DOHH2 (cell line): Measurements from ENCODE around the gene ROR1.

Source experiments
- H3F3A ChIP-seq: fragments of 200-600 bp; sonication (generic), shearing (Covaris generic); 2 replicates; pipeline ENCODE4 v1.6.0; 2016; ENCODE audit warnings: antibody characterized with exemption, mild to moderate bottlenecking; ENCODE audit not compliant: control insufficient read depth, insufficient read depth
- H3K27ac ChIP-seq: fragments of 200-600 bp; sonication (generic); 2 replicates; pipeline ENCODE4 v1.5.1; 2014; ENCODE audit warnings: low read depth, mild to moderate bottlenecking, low read length, moderate library complexity
- H3K27me3 ChIP-seq: fragments of 200-600 bp; sonication (generic); 2 replicates; pipeline ENCODE4 v1.6.1; 2014; ENCODE audit warnings: mild to moderate bottlenecking, low read length, mixed read lengths; ENCODE audit not compliant: control insufficient read depth
- H3K36me3 ChIP-seq: fragments of 200-600 bp; sonication (generic); 2 replicates; pipeline ENCODE4 v1.6.1; 2014; ENCODE audit warnings: mild to moderate bottlenecking, low read length, moderate library complexity, mixed read lengths; ENCODE audit not compliant: control insufficient read depth
- H3K4me1 ChIP-seq: fragments of 200-600 bp; sonication (generic); 2 replicates; pipeline ENCODE4 v1.6.1; 2014; ENCODE audit warnings: mild to moderate bottlenecking, low read length, mixed read lengths; ENCODE audit not compliant: control insufficient read depth
- H3K4me2 ChIP-seq: fragments of 200-600 bp; sonication (generic); 2 replicates; pipeline ENCODE4 v1.6.0; 2014; ENCODE audit warnings: mild to moderate bottlenecking, low read length, moderate library complexity
- H3K4me3 ChIP-seq: fragments of 200-600 bp; sonication (generic); 2 replicates; pipeline ENCODE4 v1.5.1; 2014; ENCODE audit warnings: mild to moderate bottlenecking, low read length, mixed read lengths
- H3K79me2 ChIP-seq: fragments of 200-600 bp; sonication (generic); 2 replicates; pipeline ENCODE4 v1.6.1; 2014; ENCODE audit warnings: mild to moderate bottlenecking, low read length, mixed read lengths; ENCODE audit not compliant: control insufficient read depth
- H3K9me2 ChIP-seq: fragments of 200-600 bp; sonication (generic); replicated peaks from 2 replicates; pipeline ENCODE4 v1.6.1; 2014; ENCODE audit warnings: mild to moderate bottlenecking, low read length, mixed read lengths; ENCODE audit not compliant: control insufficient read depth
- H3K9me3 ChIP-seq: fragments of 200-600 bp; sonication (generic); 2 replicates; pipeline ENCODE4 v1.6.1; 2014; ENCODE audit warnings: antibody characterized with exemption, low read length, mixed read lengths; ENCODE audit not compliant: control insufficient read depth, insufficient read depth
- H4K20me1 ChIP-seq: fragments of 200-600 bp; sonication (generic); 2 replicates; pipeline ENCODE4 v1.6.0; 2014; ENCODE audit warnings: low read depth, mild to moderate bottlenecking, antibody characterized with exemption, low read length, moderate library complexity; ENCODE audit not compliant: control insufficient read depth, insufficient read depth
- CTCF ChIP-seq: fragments of 200-600 bp; sonication (generic); IDR thresholded peaks from one replicate; pipeline ENCODE4 v1.5.1; 2014; ENCODE audit warnings: antibody characterized with exemption, mild to moderate bottlenecking, low read depth, low read length; ENCODE audit not compliant: poor library complexity, severe bottlenecking
- EZH2phosphoT487 ChIP-seq: fragments of 200-600 bp; sonication (generic); IDR thresholded peaks from 2 replicates; pipeline ENCODE4 v1.6.1; 2017; ENCODE audit warnings: borderline replicate concordance, mild to moderate bottlenecking, antibody characterized with exemption, low read length, moderate library complexity, mixed read lengths

Gene ROR1

DNA sequence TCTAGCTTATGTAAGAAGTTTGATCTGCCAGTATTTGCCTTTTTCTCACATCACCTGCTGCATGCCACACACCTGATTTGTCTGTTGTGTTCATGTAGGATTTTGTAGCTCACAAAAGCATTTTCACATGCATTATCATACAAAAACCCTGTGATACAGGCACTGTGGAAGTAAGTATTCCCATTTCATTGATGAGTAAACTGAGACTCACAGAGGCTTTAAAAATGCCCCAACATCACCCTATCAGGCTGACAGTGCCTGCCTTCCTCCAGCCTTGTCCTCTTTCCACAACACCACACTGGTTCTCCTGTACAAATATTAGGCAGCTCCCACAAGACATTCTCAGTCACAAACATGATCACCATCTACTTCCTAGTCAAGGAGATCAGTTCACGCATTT, 343.7 kb downstream of the ROR1 start:
- no peak overlapping the region for H3K4me3 ChIP-seq
- H3K9me3 ChIP-seq: no peaks in the 10 kb centered on the region
- no peak for TF ChIP-seq EZH2phosphoT487
- no peak for TF ChIP-seq CTCF
- no peaks in the 10 kb centered on the region for H3K9me2 ChIP-seq
- no peaks in the 10 kb centered on the region for H3K79me2 ChIP-seq
- H3K27me3 ChIP-seq: 0 out of 2 replicates have a peak, but pooled peaks cover 6% of the 10 kb centered on the region
- no peaks in the 10 kb centered on the region for H3K36me3 ChIP-seq
- no peaks in the 10 kb centered on the region for H3F3A ChIP-seq
- H3K4me1 ChIP-seq: no peaks in the 10 kb centered on the region
- H3K4me2 ChIP-seq: no peak overlapping the region
- H4K20me1 ChIP-seq: no peaks in the 10 kb centered on the region
- no peak overlapping the region for H3K27ac ChIP-seq

- Histone ChIP-seq H3K4me1 (no peaks in the 10 kb centered on the region), H3K27ac (no peak overlapping the region), H3K4me2 (no peak overlapping the region), H3K9me3 (no peaks in the 10 kb centered on the region), H3K27me3 (0 out of 2 replicates have a peak, but pooled peaks cover 7% of the 10 kb centered on the region), H3K79me2 (no peaks in the 10 kb centered on the region), H3K9me2 (no peaks in the 10 kb centered on the region), H4K20me1 (no peaks in the 10 kb centered on the region), H3F3A (no peaks in the 10 kb centered on the region), H3K4me3 (no peak overlapping the region), H3K36me3 (no peaks in the 10 kb centered on the region)
- TF ChIP-seq CTCF (no peak), EZH2phosphoT487 (no peak)
These were observed 348.1 kb downstream of the ROR1 start for GRCh38 chr1:64121766-64122385.

DNA sequence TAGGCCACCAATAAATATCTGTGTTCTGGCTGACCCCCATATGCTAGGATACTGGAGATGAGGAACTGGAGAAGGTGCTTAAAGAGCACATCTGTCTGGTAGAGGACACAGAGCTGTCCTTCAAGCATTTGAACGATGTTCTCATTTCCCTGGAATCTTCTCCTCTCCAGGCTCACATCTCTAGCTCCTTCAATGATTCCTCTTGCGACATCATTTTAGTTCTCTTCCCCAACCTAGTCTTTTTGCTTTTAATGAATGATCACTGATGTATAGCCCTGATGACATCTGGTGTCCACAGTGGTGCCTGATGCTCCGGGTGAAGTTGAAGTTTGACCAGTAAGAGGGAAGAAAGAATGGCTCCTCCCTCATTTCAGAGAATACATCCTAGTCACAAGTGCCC, 348.8 kb downstream of the ROR1 start:
- H3K4me2 ChIP-seq: no peak overlapping the region
- H3K36me3 ChIP-seq: no peaks in the 10 kb centered on the region
- no peaks in the 10 kb centered on the region for H3K79me2 ChIP-seq
- no peaks in the 10 kb centered on the region for H4K20me1 ChIP-seq
- H3K9me2 ChIP-seq: no peaks in the 10 kb centered on the region
- no peak overlapping the region for H3K27ac ChIP-seq
- H3K4me3 ChIP-seq: no peak overlapping the region
- no peaks in the 10 kb centered on the region for H3K4me1 ChIP-seq
- H3F3A ChIP-seq: no peaks in the 10 kb centered on the region
- no peaks in the 10 kb centered on the region for H3K9me3 ChIP-seq
- no peak for TF ChIP-seq CTCF
- TF ChIP-seq EZH2phosphoT487: no peak
- H3K27me3 ChIP-seq: peaks cover 9% of the 10 kb centered on the region; the same call in 1 of the 2 replicates
